GM18858 (cell line): Measurements from ENCODE around the gene GMCL2.

Source experiments
- ATAC-seq: cut with Tn5 transposase; IDR thresholded peaks from one replicate; pipeline ENCODE4 v1.9.1; 2021; ENCODE audit not compliant: unreplicated experiment

Gene GMCL2

DNA sequence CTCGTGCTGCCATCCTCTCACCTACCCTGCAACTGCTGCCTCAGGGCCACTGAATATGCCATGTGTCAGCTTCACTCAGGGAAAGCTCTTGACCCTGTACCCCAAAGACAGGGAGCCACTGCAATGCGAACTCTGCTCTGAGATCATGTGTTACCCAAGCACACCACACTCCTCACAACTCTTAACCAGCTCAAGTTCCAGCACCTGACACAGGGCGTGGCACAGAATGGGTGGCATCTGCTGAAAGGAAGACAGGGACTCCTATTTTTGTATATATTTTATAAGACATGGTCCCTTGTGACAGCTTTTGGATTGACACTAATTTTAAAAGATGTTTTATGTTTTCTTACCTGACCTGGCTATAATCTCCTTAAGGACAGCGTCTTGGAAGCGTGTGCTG lies 34.7 kb upstream of the GMCL2 start:
- no peak for ATAC-seq

DNA sequence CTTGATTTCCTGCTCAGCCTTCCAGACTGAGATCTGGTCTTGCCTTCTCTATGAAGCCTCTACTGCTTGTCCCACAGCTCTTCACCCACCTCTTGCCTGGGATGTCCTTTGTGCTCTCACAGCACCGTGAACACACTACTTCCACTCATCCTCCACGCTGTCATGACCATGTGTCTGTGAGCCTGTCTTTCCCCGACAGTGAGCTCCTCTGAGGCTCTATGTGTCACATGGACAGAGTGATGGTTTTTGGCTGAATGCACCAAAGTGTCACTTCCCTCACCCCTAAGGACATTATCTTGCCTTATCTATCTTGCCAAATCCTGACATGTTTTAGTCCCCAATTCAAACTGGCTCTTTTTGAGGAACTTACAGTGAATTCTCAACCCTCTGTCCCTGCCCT lies 34.1 kb upstream of the GMCL2 start:
- no peak for ATAC-seq

GRCh38 chr5:178218827-178219226 lies 31.7 kb upstream of the GMCL2 start:
- no peak for ATAC-seq

GRCh38 chr5:178218237-178218776 lies 31.1 kb upstream of the GMCL2 start:
- ATAC-seq, result no peak

DNA sequence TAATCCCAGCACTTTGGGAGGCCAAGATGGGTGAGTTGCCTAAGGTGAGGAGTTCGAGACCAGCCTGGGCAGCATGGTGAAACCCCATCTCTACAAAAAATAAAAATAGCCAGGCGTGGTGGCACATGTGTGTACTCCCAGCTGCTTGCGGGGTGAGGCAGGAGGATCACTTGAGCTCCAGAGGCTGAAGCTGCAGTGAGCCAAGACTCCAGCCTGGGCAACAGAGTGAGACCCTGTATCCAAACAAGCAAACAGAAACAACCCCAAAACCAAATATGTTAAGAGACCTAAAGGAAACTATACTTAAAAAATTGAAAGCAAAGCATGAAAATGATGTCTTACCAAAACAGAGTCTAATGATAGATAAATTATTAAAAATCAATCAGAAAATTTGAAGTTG lies 29.6 kb upstream of the GMCL2 start:
- no peak for ATAC-seq

- no peak for ATAC-seq
Observed at GRCh38 chr5:178216088-178216534, 28.9 kb upstream of the GMCL2 start.

DNA sequence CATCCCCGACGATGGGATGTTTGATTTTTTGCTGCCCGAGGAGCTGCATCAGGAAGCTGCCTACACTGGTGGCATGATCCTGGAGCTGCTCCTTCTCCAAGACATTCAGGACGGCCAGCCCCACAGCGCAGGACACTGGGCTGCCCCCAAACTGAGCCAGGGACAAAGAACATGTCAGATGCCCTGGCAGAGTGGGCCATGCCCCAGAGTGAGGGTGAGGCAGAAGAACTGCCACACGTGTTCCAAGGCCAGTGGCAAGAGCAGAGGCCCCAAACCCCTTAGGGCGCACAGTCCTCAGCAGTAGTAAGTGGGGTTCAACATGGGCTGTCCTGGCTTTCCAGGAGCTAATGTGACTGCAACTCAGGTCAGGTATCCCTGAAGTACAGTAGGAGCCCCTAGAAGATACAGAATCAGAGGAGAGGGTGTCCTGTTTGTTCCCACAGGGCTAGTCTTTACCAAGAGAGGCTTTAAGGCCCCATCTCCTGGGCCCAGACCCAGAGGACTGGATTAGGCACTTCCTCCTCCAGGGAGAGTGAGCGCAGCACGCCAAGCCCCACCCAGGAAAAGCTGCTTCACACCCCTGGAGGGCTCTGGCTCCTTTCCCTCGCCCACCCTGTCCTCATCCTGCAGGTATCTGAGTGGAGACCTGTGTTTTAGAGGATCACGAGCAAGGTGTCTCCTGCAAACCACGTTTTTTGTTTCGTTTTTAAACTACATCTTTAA lies 28.3 kb upstream of the GMCL2 start:
- no peak for ATAC-seq

GRCh38 chr5:178214160-178214803 lies 27.1 kb upstream of the GMCL2 start:
- ATAC-seq, result no peak

- no peak for ATAC-seq
Observed at GRCh38 chr5:178213748-178214151, 26.6 kb upstream of the GMCL2 start.

- no peak for ATAC-seq
Observed at GRCh38 chr5:178213003-178213461, 25.9 kb upstream of the GMCL2 start.

GRCh38 chr5:178212241-178213002 lies 25.3 kb upstream of the GMCL2 start:
- no peak for ATAC-seq

DNA sequence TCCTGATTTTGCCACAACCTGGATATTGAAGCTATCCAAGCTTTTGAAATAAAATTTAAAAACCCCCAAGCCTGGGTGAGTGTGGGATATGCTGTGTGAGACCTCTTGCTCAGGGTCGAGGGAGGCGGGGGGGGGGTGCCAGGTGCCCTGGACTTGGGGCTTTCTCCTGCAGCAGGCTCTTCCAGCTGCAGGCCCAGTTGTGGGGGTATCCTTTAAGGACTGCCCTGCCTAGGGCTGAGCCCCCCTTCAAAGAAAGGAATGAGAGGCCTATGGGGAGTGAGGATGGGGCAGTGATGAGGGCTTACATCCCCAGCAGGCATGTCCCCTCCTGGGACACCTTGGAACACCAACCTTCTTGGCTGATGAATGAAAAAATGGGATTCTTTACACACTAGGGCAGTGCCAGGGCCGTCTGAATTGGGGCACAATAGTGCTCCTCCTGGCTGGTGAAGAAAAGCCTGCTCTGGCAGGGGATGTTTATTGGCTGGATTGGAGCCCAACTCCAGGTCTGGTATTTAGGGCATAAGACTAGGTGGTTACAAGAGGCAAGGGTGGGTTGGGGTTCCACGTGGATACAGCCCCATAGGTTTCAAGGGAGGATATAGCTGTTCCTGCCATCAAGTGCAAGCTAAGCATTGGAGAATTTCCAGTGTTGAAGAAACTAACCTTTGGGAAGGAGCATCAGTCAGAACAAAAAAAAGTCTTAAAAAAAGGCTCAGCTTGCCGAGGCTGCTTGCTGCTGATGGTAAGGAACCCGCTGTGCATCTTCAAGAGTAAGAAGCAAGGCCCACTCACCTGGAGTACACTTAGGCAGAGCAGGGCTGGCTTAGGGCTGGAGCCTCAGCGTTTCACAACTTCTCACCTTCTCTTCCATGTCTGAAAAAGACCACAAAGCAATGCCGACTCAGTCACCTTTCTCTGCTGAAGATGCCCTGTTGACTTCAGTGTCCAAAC lies 24.2 kb upstream of the GMCL2 start:
- ATAC-seq, result no peak

DNA sequence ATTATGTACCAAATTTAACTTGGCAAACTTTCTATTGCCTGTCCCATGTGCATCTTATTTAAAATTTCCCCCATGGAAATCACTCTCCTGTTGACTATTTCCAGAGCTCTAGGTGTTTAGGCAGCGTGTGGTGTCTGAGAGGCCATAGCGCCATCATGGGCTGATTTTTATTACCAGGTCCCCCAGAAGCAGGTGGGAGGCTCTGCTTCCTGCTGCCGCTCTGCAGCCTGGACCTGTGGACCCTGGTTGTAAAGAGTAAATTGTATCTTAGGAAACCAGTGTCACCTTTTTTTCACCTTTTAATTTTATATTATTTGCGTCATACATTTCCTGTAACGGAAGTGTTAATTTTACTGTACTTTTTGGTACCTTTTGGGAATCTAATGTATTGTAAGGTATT lies 23.5 kb upstream of the GMCL2 start:
- no peak for ATAC-seq

DNA sequence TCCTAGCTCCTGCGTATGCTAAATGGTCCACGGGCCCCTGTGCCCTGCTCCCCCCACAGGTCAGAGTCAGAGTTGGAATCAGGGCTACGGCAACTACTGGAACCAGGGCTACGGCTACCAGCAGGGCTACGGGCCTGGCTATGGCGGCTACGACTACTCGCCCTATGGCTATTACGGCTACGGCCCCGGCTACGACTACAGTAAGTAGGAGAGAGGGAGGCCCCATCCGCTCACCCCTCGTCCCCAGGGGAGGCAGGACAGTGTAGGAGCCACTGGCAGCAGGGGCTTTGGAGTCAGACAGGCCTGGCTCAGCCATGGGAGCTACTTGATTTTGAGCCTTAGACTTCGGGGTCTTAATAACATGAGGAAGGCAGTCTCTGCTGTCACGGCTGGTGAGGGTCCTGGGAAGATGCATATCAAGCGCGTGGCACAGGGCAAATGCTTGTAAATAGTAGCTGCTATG lies 22.9 kb upstream of the GMCL2 start:
- no peak for ATAC-seq

DNA sequence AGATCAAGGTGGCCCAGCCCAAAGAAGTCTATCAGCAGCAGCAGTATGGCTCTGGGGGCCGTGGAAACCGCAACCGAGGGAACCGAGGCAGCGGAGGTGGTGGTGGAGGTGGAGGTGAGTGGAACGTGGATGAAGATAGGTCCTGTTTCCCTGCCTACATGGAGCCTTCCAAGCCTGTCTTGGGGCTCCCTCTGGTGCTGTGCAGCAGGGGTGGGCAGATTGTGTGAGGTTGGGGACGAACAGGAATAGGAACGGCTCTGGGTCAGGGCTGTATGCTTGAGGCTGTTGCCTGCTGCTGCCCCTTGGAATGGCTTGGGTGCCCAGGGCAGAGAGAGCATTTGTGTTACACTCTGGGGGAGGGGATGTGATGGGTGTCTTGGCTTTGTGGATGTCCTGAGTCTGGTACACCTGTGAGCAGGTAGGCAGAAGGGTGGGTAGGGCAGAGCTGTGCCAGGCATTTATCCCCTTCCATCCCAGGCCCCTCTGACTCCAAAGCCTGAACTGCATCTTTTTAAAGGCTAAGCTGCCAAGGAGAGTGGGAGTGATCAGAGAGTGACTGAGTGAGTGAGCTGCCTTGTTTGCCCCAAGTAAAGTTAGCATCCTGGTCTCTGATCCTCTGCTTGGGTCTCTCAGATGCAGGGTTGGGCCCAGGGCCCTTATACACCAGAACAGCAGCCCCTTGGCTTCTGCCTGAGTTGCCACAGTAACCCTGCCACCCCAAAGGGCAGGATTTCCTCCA lies 22.3 kb upstream of the GMCL2 start:
- ATAC-seq, result no peak

DNA sequence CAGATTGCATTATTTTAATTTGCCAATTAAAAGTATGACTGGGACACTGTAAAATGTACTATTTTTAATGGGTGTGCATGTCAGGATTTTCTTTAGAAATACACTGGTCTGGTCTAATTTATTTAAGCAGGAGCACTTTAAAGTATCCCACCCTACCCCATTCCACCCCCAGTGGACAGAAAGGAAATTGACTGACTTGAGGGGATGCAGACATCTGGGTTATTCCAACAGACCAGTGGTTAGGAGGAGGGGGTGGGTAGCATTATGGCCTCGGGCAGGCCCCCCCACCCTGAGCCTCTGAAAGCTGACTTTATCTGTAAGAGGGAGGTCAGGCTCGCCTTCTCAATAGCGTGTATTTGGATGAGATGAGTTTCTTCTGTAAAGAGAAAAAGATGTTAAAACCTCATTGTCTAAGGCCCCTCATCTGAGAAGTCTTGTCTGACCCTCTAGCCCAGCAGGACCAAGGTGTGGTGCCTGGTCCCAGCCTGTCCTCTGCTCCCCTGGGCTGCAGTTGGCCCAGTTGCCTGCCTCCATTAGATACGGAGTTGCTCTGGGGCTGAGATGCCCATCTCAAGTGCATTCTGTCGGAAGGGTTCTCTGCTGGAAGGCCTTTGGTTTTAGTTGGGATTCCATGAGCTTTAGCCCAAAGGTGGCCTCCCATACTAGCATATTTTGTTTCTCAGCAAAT lies 21.5 kb upstream of the GMCL2 start:
- no peak for ATAC-seq

GRCh38 chr5:178207917-178208280 lies 20.7 kb upstream of the GMCL2 start:
- ATAC-seq, result no peak

DNA sequence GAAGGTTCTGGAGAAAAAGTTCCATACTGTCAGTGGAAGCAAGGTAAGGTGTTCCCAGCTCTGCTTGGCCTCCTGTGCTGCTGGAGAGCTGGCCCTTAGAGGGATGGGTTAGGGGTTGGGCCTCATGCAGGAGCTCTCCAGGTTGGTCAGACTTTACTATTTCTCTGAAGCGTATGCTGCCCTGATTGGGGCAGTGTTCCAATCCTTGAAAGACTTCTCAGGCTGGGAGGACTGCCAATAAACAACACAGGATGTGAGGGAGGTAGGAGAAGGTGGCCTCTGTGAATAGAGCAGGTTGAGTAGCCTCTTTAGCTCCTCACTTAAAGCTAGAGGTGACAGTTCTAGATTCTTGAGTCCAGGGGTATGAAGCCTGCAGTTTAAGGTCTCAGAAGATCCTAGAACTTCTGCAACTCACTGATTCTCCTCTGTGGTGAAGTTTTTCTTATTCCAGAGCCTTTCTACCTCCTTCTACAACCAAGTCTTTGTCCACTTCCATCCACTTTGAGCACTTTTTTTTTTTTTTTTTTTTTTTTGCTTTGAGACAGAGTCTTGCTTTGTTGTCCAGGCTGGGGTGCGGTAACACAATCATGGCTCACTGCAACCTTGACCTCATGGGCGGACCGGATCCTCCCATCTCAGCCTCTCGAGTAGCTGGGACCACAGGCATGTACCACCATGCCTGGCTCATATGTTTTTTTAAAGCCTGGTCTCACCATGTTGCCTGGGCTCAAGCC lies 20.2 kb upstream of the GMCL2 start:
- ATAC-seq, result no peak
